GM12891 (cell line): ENCODE results near the gene ANKS3.

ENCODE experiments used
- PAX5 ChIP-seq: IDR thresholded peaks from 2 replicates; pipeline ENCODE4 v1.6.1; 2011; ENCODE audit warnings: low read length, moderate library complexity, mild to moderate bottlenecking; ENCODE audit not compliant: insufficient read depth, severe bottlenecking
- POLR2A ChIP-seq: IDR thresholded peaks from 2 replicates; pipeline ENCODE4 v1.6.1; 2011; ENCODE audit warnings: low read depth, low read length, control low read depth
- POLR2AphosphoS5 ChIP-seq: IDR thresholded peaks from 2 replicates; pipeline ENCODE4 v1.6.1; 2011; ENCODE audit warnings: low read depth, low read length, control low read depth
- POU2F2 ChIP-seq: IDR thresholded peaks from 2 replicates; pipeline ENCODE4 v1.6.1; 2011; ENCODE audit warnings: low read depth, mild to moderate bottlenecking, control low read depth, low read length, moderate library complexity
- SPI1 ChIP-seq: IDR thresholded peaks from 2 replicates; pipeline ENCODE4 v1.6.1; 2011; ENCODE audit warnings: low read depth, low read length, control low read depth
- TAF1 ChIP-seq: IDR thresholded peaks from 2 replicates; pipeline ENCODE4 v1.6.1; 2011; ENCODE audit warnings: low read depth, low read length, control low read depth

DNA sequence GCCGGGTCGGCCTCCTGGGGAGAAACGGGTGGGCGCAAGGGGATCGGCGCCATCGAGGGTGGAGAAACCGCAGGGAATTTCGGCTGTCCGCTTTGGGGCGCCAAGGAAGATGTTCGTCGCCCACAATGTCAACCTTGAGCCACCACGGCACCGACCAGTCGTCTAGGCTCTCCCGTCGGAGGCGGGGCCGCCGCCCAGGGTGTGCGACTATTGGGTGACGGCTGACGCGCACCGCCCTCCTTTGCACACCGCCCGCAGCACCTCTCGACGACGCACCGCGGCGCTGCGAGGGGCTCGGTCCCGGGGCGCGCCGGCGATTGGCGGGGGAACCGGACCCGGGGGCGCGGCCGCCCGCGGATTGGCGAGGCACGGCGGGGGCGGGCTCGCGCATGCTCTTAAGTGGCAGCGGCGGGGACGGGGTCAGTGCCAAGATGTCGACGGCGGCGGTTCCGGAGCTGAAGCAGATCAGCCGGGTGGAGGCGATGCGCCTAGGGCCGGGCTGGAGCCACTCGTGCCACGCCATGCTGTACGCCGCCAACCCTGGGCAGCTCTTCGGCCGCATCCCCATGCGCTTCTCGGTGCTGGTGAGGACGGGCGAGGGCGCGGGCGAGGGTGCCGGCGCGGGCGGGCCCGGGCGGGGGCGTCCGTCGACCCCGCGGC is 40.6 kb downstream of the ANKS3 start, which contains the start of gene NUDT16L1:
- TF ChIP-seq POLR2AphosphoS5: peak; percentile 87
- TF ChIP-seq POLR2A: peak; percentile 85
- 0 out of 2 replicates have a peak, but pooled peaks have one; percentile 8 for TF ChIP-seq POU2F2
- no peak for TF ChIP-seq PAX5
- no peak; the same call in 1 of the 2 replicates for TF ChIP-seq TAF1
- TF ChIP-seq SPI1: no peak
